ENCODE results near the gene RILPL1. TPM values are rescaled to one million over a fixed set of nuclear protein-coding genes. Genes with fewer than 3 reads are reported as not detected.

Gene RILPL1
- total and polyA plus RNA-seq, 10 of the 15 experiments (the other 5 are each of a cell fraction or from before 2014, with no cell fraction given), result 0.05 to 0.61 (median 0.25) TPM

GRCh38 chr12:123427036-123427769, 106.3 kb downstream of the RILPL1 start (continued):
- TF ChIP-seq E2F4 (IDR thresholded peaks at IDR 0.05; ENCODE audit: low read depth, low read length) (no peak), HDAC2 (IDR thresholded peaks at IDR 0.05) (no peak), ZSCAN29 (IDR thresholded peaks at IDR 0.05) (no peak), FOXK2 (IDR thresholded peaks at IDR 0.05) (no peak), ATF7 (IDR thresholded peaks at IDR 0.05; ENCODE audit: low read depth) (peak; percentile 46; the same call in 1 of the 2 replicates), IKZF2 (IDR thresholded peaks at IDR 0.05) (peak; percentile 29 to 54; a peak in 3 of 4 replicates), EZH2 (IDR thresholded peaks at IDR 0.05; ENCODE audit: borderline replicate concordance, control insufficient read depth, low read depth, low read length) (no peak), TBL1XR1 (IDR thresholded peaks at IDR 0.05; ENCODE audit: low read depth, low read length) (0 out of 2 replicates have a peak, but pooled peaks have one; percentile 67), FOS (IDR thresholded peaks at IDR 0.05; ENCODE audit: borderline replicate concordance, extremely low read depth, insufficient read length) (no peak), NBN (IDR thresholded peaks at IDR 0.05) (0 out of 2 replicates have a peak, but pooled peaks have one; percentile 30), TCF3 (IDR thresholded peaks at IDR 0.05; ENCODE audit: borderline replicate concordance, insufficient read depth, low read depth, low read length) (peak; percentile 100), USF1 (IDR thresholded peaks at IDR 0.05; ENCODE audit: borderline replicate concordance, extremely low read length, insufficient read depth, low read depth, low read length) (peak; percentile 79), SPI1 (IDR thresholded peaks at IDR 0.05; ENCODE audit: borderline replicate concordance, insufficient read depth, low read depth, low read length) (peak; percentile 59), RAD21 (IDR thresholded peaks at IDR 0.05; ENCODE audit: insufficient read depth, low read depth, low read length) (no peak), RB1 (IDR thresholded peaks at IDR 0.05; ENCODE audit: borderline replicate concordance) (no peak), NRF1 (conservative IDR thresholded peaks at IDR 0.05; ENCODE audit: low read depth, low read length) (no peak), MLLT1 (IDR thresholded peaks at IDR 0.05) (peak; percentile 99), ZNF274 (IDR thresholded peaks at IDR 0.05; ENCODE audit: insufficient read depth, insufficient read length) (no peak), DPF2 (IDR thresholded peaks at IDR 0.05) (no peak; the same call in 1 of the 2 replicates), ZBED1 (IDR thresholded peaks at IDR 0.05; ENCODE audit: borderline replicate concordance) (no peak; the same call in 1 of the 2 replicates), STAT1 (conservative IDR thresholded peaks at IDR 0.05) (no peak), STAT3 (IDR thresholded peaks at IDR 0.05; ENCODE audit: low read depth, low read length) (no peak), PML (IDR thresholded peaks at IDR 0.05; ENCODE audit: low read length) (0 out of 2 replicates have a peak, but pooled peaks have one; percentile 3), PAX5 (IDR thresholded peaks at IDR 0.05; ENCODE audit: borderline replicate concordance, low read depth, low read length) (peak; percentile 96), BRCA1 (IDR thresholded peaks at IDR 0.05; ENCODE audit: low read depth, low read length) (no peak), BHLHE40 (IDR thresholded peaks at IDR 0.05; ENCODE audit: borderline replicate concordance in 1 of 2, low read depth in 2 of 2, low read length in 1 of 2) (peak; percentile 85 to 93), RCOR1 (conservative IDR thresholded peaks at IDR 0.05; ENCODE audit: low read depth, low read length) (no peak), ZNF622 (IDR thresholded peaks at IDR 0.05) (no peak)

Measured in GM12878 (cell line).